ENCODE measurements around the gene UCKL1.

UCKL1 gene

DNA sequence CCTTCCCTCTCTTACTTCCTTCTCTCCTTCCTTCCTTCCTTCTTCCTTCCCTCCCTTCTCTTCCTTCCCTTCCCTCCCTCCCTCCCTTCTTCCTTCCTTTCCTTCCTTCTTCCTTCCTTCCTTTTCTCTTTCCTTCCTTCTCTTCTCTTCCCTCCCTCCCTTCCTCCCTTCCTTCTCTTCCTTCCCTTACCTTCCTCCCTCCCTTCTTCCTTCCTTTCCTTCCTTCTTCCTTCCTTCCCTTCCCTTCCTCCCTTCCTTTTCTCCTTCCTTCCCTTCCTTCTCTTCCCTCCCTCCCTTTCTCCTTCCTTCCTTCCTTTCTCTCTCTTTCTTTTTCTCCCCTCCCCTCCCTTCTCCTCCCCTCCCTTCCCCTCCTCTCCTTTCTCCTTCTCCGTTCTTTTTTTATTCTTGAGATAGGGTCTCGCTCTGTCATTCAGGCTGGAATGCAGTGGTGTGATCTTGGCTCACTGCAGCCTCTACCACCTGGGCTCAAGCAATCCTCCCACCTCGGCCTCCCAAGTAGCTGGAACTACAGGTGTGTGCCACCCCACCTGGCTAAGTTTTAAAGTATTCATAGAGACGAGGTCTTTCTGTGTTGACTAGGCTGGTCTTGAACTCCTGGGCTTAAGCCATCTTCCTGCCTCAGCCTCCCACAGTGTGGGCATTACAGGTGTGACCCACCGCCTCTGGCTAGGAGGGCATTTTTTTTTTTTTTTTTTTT lies 14.7 kb upstream of the UCKL1 start:
- TF ChIP-seq, protein P1, sequence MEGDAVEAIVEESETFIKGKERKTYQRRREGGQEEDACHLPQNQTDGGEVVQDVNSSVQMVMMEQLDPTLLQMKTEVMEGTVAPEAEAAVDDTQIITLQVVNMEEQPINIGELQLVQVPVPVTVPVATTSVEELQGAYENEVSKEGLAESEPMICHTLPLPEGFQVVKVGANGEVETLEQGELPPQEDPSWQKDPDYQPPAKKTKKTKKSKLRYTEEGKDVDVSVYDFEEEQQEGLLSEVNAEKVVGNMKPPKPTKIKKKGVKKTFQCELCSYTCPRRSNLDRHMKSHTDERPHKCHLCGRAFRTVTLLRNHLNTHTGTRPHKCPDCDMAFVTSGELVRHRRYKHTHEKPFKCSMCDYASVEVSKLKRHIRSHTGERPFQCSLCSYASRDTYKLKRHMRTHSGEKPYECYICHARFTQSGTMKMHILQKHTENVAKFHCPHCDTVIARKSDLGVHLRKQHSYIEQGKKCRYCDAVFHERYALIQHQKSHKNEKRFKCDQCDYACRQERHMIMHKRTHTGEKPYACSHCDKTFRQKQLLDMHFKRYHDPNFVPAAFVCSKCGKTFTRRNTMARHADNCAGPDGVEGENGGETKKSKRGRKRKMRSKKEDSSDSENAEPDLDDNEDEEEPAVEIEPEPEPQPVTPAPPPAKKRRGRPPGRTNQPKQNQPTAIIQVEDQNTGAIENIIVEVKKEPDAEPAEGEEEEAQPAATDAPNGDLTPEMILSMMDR (IDR thresholded peaks at IDR 0.05; ENCODE audit: insufficient read depth, low read depth, low read length, missing control alignments): no peak
- H3K4me3 ChIP-seq (ENCODE audit: low read length): no peak overlapping the region
- DNase-seq (ENCODE audit: low read depth): no peak

DNA sequence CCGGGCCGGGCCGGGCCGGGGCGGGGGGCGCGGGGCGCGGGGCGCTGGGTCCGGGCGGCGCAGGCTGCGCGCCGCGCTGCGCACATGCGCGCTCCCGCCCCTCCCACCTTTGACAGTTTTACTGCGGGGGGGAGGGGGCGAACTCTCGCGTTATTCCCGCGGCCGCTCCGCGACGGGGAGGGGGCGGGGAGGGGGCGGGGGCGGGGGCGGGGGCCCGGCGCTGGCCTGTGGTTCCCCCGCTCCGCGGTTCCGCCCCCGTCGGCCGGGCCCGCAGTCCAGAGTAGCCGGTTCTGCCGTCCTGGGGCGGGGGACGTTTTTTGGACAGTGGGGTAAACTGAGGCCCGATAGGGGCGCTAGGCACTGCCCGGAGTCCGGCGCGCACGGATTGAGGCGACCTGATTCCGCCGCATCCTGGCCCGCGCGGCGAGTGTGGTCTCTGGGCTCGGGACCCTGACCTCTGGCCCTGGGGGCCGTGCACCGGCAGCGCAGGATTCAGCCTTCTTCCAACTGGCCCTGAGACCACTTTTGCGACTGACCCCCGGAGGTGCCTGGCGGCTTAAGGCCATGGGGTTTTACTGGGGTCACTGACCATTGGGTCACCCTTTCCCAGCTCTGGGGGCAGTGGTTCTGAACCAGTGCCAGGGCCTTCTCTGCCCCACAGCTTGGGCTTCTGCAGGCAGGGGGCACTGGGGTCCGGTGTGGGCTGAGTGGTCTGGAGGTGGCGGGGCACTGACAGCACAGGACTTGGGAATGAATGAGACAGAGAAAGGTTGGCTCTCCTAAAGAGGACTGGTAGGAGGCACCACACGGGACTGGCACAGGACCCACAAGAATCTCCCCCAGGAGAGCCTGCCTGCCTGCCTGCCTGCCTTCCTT lies 13.9 kb upstream of the UCKL1 start, which contains the start of gene ZNF512B:
TSS of gene ZNF512B (minus strand) at position 93 of the 876 bp plus-strand sequence. CDS start 1,980 bp downstream, outside the sequence.
- TF ChIP-seq, protein P1 (IDR thresholded peaks at IDR 0.05; ENCODE audit: insufficient read depth, low read depth, low read length, missing control alignments): no peak
- peak; percentile 62 for DNase-seq (ENCODE audit: low read depth)
- peak within 1 kb of the TSS; percentile 63 for H3K4me3 ChIP-seq (ENCODE audit: low read length)

DNA sequence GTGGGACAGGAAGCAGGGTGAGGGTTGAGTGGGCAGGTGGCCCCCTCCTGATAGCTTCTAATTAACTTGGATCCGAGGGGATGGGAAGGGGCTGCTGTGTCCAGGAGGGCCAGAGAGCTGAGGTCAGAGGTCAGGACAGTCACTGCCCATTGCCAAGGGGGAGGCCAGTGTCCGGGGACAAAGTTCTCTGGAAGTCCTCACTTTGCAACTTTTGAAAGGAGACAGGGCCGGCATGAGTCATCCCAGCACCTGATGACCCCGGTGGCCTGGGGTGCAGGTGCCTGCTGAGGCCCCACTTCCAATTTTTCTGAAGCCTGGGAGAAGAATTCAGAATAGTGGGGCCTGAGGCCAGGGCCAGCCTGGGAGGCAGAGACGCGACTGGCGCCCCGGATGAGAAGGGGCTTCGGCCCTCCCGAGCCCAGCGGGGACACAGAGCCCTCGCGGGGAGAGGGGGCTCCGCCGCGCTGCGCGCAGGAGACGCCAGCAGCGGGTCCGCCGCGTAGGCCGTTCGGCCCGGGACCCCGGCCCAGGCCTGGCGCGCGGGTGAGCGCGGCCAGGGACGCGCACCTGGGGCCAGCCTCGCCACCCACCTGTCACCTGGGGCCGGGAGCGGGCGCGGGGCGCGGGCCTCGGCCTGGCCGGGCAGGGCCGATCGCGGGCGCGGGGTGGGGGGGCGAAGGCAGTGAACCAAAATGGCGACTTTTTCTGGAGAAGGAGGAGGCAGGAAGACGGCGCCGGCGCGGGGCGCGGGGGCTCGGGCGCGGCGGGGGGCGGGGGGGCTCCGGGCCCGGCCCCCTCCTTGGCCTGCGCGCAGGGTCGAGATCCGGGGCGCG lies 12.9 kb upstream of the UCKL1 start:
- TF ChIP-seq, protein P1 (IDR thresholded peaks at IDR 0.05; ENCODE audit: insufficient read depth, low read depth, low read length, missing control alignments): no peak
- DNase-seq (ENCODE audit: low read depth): no peak
- H3K4me3 ChIP-seq (ENCODE audit: low read length): peak overlapping the region; percentile 63

DNA sequence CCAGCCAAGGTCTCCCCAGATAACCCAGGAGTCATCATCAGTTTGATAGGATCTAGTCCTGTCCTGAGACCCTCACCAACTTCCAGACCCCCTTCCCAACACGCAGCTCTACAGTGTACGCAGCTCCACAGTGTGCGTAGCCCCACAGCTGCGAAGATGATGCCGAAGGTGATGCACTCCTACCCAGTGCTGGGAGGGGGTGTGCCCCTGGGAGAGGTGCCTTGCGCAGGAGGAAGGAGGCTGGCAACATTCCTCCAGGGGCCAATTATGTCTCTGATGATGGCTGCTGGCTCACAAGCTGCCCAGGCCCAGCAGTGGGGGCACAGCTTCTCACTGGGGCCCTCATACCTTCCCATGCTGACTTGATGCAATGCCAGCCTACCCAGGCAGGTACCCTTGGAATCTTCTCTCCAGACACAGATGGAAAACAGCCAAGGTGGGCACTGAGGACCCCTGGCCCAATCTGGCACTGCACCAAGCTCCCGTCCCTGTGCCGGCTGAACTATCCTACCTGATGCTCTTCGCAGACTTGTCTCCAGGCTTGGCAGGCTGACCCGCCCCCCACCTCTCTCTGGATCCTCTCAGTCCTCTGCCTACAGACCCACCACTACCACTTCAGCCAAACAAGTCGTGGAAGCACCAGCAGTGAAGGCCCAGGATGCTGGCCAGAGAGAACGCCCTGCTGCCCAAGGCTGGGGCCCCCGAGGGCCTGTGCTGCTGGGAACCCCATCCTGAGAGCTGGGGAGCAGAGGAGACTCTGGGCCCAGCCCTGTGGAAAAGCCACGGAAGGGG lies 12.1 kb upstream of the UCKL1 start:
- peak overlapping the region; percentile 63 for H3K4me3 ChIP-seq (ENCODE audit: low read length)
- no peak for DNase-seq (ENCODE audit: low read depth)
- TF ChIP-seq, protein P1 (IDR thresholded peaks at IDR 0.05; ENCODE audit: insufficient read depth, low read depth, low read length, missing control alignments): no peak

- TF ChIP-seq, protein P1 (IDR thresholded peaks at IDR 0.05; ENCODE audit: insufficient read depth, low read depth, low read length, missing control alignments): no peak
- DNase-seq (ENCODE audit: low read depth): no peak
- H3K4me3 ChIP-seq (ENCODE audit: low read length): no peak overlapping the region
Observed at GRCh38 chr20:63967330-63968135, 11.3 kb upstream of the UCKL1 start.

Data from epithelial cell of esophagus (primary cell).